Hepatocyte (in vitro differentiated cells): ENCODE measurements around the gene CXCL12. TPM values are rescaled to one million over a fixed set of nuclear protein-coding genes. Genes with fewer than 3 reads are reported as not detected.

Experiments
- DNase-seq: peaks from one replicate; pipeline ENCODE4 v3.0.0-alpha.2; 2016; ENCODE audit warnings: low spot score
- H2AFZ ChIP-seq: fragments of 200-600 bp; sonication (generic); 2 replicates; pipeline ENCODE4 v1.6.0; 2016; ENCODE audit warnings: antibody characterized with exemption, mild to moderate bottlenecking
- H3K27ac ChIP-seq: fragments of 200-600 bp; sonication (generic); 2 replicates; pipeline ENCODE4 v1.5.1; 2016; ENCODE audit warnings: mild to moderate bottlenecking
- H3K27me3 ChIP-seq: fragments of 200-600 bp; sonication (generic); 2 replicates; pipeline ENCODE4 v1.6.1; 2016
- H3K36me3 ChIP-seq: fragments of 200-600 bp; sonication (generic); replicated peaks from 2 replicates; pipeline ENCODE4 v1.5.1; 2016; ENCODE audit warnings: low read depth; ENCODE audit not compliant: insufficient read depth
- H3K4me1 ChIP-seq: fragments of 200-600 bp; sonication (generic); 2 replicates; pipeline ENCODE4 v1.5.1; 2016; ENCODE audit warnings: mild to moderate bottlenecking, moderate library complexity; ENCODE audit not compliant: insufficient read depth
- H3K4me2 ChIP-seq: fragments of 200-600 bp; sonication (generic); 2 replicates; pipeline ENCODE4 v1.6.0; 2016
- H3K4me3 ChIP-seq: fragments of 200-600 bp; sonication (generic); 2 replicates; pipeline ENCODE4 v1.5.1; 2016; ENCODE audit warnings: mild to moderate bottlenecking
- H3K79me2 ChIP-seq: fragments of 200-600 bp; sonication (generic); 2 replicates; pipeline ENCODE4 v1.6.0; 2017; ENCODE audit warnings: mild to moderate bottlenecking
- H3K9me2 ChIP-seq: fragments of 200-600 bp; sonication (generic); replicated peaks from 2 replicates; pipeline ENCODE4 v1.6.0; 2017; ENCODE audit warnings: mild to moderate bottlenecking; ENCODE audit not compliant: insufficient read depth
- H3K9me3 ChIP-seq: fragments of 200-600 bp; sonication (generic); 2 replicates; pipeline ENCODE4 v1.5.1; 2016; ENCODE audit warnings: low read depth, mild to moderate bottlenecking
- H4K20me1 ChIP-seq: fragments of 200-600 bp; sonication (generic); 2 replicates; pipeline ENCODE4 v1.6.0; 2016; ENCODE audit warnings: mild to moderate bottlenecking; ENCODE audit not compliant: insufficient read depth, poor library complexity, severe bottlenecking
- CTCF ChIP-seq: fragments of 200-600 bp; sonication (generic); IDR thresholded peaks from 2 replicates; pipeline ENCODE4 v1.5.1; 2016; ENCODE audit warnings: antibody characterized with exemption, mild to moderate bottlenecking; ENCODE audit not compliant: poor library complexity
- EZH2 ChIP-seq: fragments of 200-600 bp; sonication (generic); IDR thresholded peaks from 2 replicates; pipeline ENCODE4 v1.6.1; 2016; ENCODE audit warnings: antibody characterized with exemption, mild to moderate bottlenecking, borderline replicate concordance
- EZH2phosphoT487 ChIP-seq: fragments of 200-600 bp; sonication (generic); IDR thresholded peaks from one replicate; pipeline ENCODE4 v1.6.1; 2018; ENCODE audit warnings: antibody characterized with exemption, mild to moderate bottlenecking, low read depth, moderate library complexity; ENCODE audit not compliant: unreplicated experiment, severe bottlenecking
- WGBS: methylation state at CpG from one replicate; pipeline ENCODE4 v1.1.6; 2016; ENCODE audit warnings: low lambda C conversion rate; ENCODE audit errors: missing lambda C conversion rate; 5-methylcytosine and 5-hydroxymethylcytosine counted together
- polyA plus RNA-seq: library from polyadenylated mRNA; unstranded; fragments of >200 nt; fragmentation: Nextera tagmentation; extraction: Ambion mirVana; gene quantifications from 2 replicates; pipeline ENCODE4 v1.2.1, GENCODE V29; 2016
- total RNA-seq: library from RNA; depleted of rRNA; stranded (reverse); fragments of >200 nt; gene quantifications from 2 replicates; pipeline ENCODE4 v1.2.3, GENCODE V29; 2014

CXCL12 gene
- total and polyA plus RNA-seq, 2 experiments from 2014 or later, result 13.2 to 41.8 TPM

GRCh38 chr10:44426247-44427034, 41.5 kb upstream of the CXCL12 start:
- WGBS, result 81% methylated on average over 8 of the region's 8 CpGs
- Histone ChIP-seq H3K9me2 (no peaks in the 10 kb centered on the region), H3K4me2 (no peak overlapping the region), H3K4me1 (no peaks in the 10 kb centered on the region), H2AFZ (no peak overlapping the region), H3K4me3 (no peak overlapping the region), H3K27ac (no peak overlapping the region), H4K20me1 (no peaks in the 10 kb centered on the region), H3K36me3 (no peaks in the 10 kb centered on the region), H3K9me3 (no peaks in the 10 kb centered on the region), H3K27me3 (no peaks in the 10 kb centered on the region), H3K79me2 (no peaks in the 10 kb centered on the region)
- DNase-seq, result no peak
- TF ChIP-seq CTCF (no peak), EZH2 (no peak), EZH2phosphoT487 (no peak)

- H2AFZ ChIP-seq, result no peak overlapping the region
- no peaks in the 10 kb centered on the region for H3K4me1 ChIP-seq
- H4K20me1 ChIP-seq, result no peaks in the 10 kb centered on the region
- WGBS, result 93% methylated on average over 8 of the region's 8 CpGs
- H3K4me3 ChIP-seq, result no peak overlapping the region
- no peaks in the 10 kb centered on the region for H3K36me3 ChIP-seq
- no peaks in the 10 kb centered on the region for H3K9me2 ChIP-seq
- no peaks in the 10 kb centered on the region for H3K27me3 ChIP-seq
- DNase-seq, result no peak
- H3K4me2 ChIP-seq, result no peak overlapping the region
- TF ChIP-seq EZH2phosphoT487, result no peak
- no peak for TF ChIP-seq EZH2
- TF ChIP-seq CTCF, result no peak
- no peaks in the 10 kb centered on the region for H3K79me2 ChIP-seq
- no peaks in the 10 kb centered on the region for H3K9me3 ChIP-seq
- H3K27ac ChIP-seq, result no peak overlapping the region
These were observed 40.6 kb upstream of the CXCL12 start for GRCh38 chr10:44425466-44425865.

GRCh38 chr10:44424957-44425356, 40.1 kb upstream of the CXCL12 start:
- H3K4me2 ChIP-seq, result no peak overlapping the region
- no peaks in the 10 kb centered on the region for H3K4me1 ChIP-seq
- H4K20me1 ChIP-seq, result no peaks in the 10 kb centered on the region
- no peak overlapping the region for H2AFZ ChIP-seq
- no peak overlapping the region for H3K4me3 ChIP-seq
- no peaks in the 10 kb centered on the region for H3K36me3 ChIP-seq
- no peak for DNase-seq
- H3K27me3 ChIP-seq, result no peaks in the 10 kb centered on the region
- WGBS, result 76% methylated on average over 13 of the region's 13 CpGs
- no peaks in the 10 kb centered on the region for H3K79me2 ChIP-seq
- H3K27ac ChIP-seq, result no peak overlapping the region
- H3K9me2 ChIP-seq, result no peaks in the 10 kb centered on the region
- H3K9me3 ChIP-seq, result no peaks in the 10 kb centered on the region
- TF ChIP-seq EZH2phosphoT487, result no peak
- TF ChIP-seq EZH2, result no peak
- TF ChIP-seq CTCF, result no peak
